ENCODE data around the gene RYR2. TPM values are rescaled to one million over a fixed set of nuclear protein-coding genes. Genes with fewer than 3 reads are reported as not detected.
"Not testable (repeated sequence)": the region's sequence is repeated elsewhere in the genome, so short reads cannot be mapped to it uniquely, and the experiment has no call there.

The RYR2 gene
- total and polyA plus RNA-seq, 2 donors (not counting 1 experiment from before 2014, with no cell fraction given), result not detected

GRCh38 chr1:237270353-237270752 lies 228.4 kb downstream of the RYR2 start:
- no peaks in the 10 kb centered on the region for H3K9me3 ChIP-seq (ENCODE audit: control extremely low read depth in 1 of 3, control insufficient read depth in 2 of 3, insufficient read depth in 1 of 3, low read length in 2 of 3)
- ChIA-PET POLR2A (no interaction called here), CTCF (no interaction called here)
- no peaks in the 10 kb centered on the region for H3K4me1 ChIP-seq (ENCODE audit: control insufficient read depth in 2 of 2, insufficient read depth in 2 of 2, low read length in 2 of 2)
- Mint-ChIP-seq H3K4me1 (no peaks in the 10 kb centered on the region), H3K27me3 (peaks cover 4% of the 10 kb centered on the region), H3K4me3 (no peak overlapping the region), H3K27ac (no peak overlapping the region), H3K9me3 (ENCODE audit: insufficient read depth) (no peaks in the 10 kb centered on the region)
- H3K4me2 ChIP-seq (replicated peaks; ENCODE audit: low read depth, low read length, poor library complexity, severe bottlenecking), result no peak overlapping the region
- no peak for DNase-seq
- no peaks in the 10 kb centered on the region for H3K79me2 ChIP-seq (ENCODE audit: control insufficient read depth, insufficient read depth, low read length)
- H3K36me3 ChIP-seq (replicated peaks in 1 of 2; ENCODE audit: control extremely low read depth in 1 of 2, control insufficient read depth in 1 of 2, extremely low read depth in 1 of 2, insufficient read depth in 2 of 2, low read length in 1 of 2), result no peaks in the 10 kb centered on the region
- no peak for TF ChIP-seq CTCF (IDR thresholded peaks at IDR 0.05)
- TF ChIP-seq EZH2 (IDR thresholded peaks at IDR 0.05; ENCODE audit: borderline replicate concordance, insufficient read depth, low read depth, low read length, poor library complexity, severe bottlenecking), result no peak
- ATAC-seq (ENCODE audit: low read depth), result no peak
- H3K9ac ChIP-seq (ENCODE audit: low read length), result no peak overlapping the region
- WGBS (ENCODE audit: insufficient coverage), result no CpG with 5 or more reads among the region's 3 CpGs
- no peak overlapping the region for H3K4me3 ChIP-seq (ENCODE audit: control extremely low read depth in 1 of 5, extremely low read depth in 1 of 5, insufficient read depth in 1 of 5, low read depth in 2 of 5, low read length in 4 of 5)
- intact Hi-C loops (cut with micrococcal nuclease), result no loop called here
- H3K27ac ChIP-seq (ENCODE audit: low read length in 2 of 2), result no peak overlapping the region
- no peaks in the 10 kb centered on the region for H3K27me3 ChIP-seq (replicated peaks in 1 of 4; ENCODE audit: control extremely low read depth in 1 of 4, control insufficient read depth in 3 of 4, insufficient read depth in 4 of 4, low read length in 3 of 4)
- H2AFZ ChIP-seq (ENCODE audit: insufficient read depth, low read depth, low read length, poor library complexity, severe bottlenecking), result no peak overlapping the region
- no peaks in the 10 kb centered on the region for H4K20me1 ChIP-seq (ENCODE audit: control insufficient read depth, insufficient read depth, low read length, poor library complexity, severe bottlenecking)

DNA sequence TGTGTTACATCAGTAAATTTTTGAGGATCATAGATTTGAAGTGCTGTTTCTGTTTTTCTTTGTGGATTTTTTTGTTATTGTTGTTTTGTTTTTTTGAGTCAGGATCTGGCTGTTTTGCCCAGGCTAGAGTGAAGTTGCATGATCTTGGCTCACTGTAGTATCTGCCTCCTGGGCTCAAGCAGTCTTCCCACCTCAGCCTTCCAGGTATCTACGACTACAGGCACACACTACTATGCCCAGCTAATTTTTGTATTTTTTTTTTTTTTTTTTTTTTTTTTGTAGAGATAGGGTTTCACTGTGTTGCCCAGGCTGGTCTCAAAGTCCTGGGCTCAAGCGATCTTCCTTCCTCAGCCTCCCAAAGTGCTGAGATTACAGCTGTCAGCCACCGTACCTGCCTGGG lies 236.0 kb downstream of the RYR2 start:
- CTCF ChIA-PET; H3K79me2 ChIP-seq (ENCODE audit: control insufficient read depth, insufficient read depth, low read length); H3K27ac ChIP-seq (ENCODE audit: low read length in 2 of 2); H2AFZ ChIP-seq (ENCODE audit: insufficient read depth, low read depth, low read length, poor library complexity, severe bottlenecking); H3K4me1 Mint-ChIP-seq; intact Hi-C loops (cut with micrococcal nuclease); H3K4me2 ChIP-seq (replicated peaks; ENCODE audit: low read depth, low read length, poor library complexity, severe bottlenecking); H3K27ac Mint-ChIP-seq; H3K9ac ChIP-seq (ENCODE audit: low read length); H3K4me3 Mint-ChIP-seq; H3K27me3 ChIP-seq (replicated peaks in 1 of 4; ENCODE audit: control extremely low read depth in 1 of 4, control insufficient read depth in 3 of 4, insufficient read depth in 4 of 4, low read length in 3 of 4); H3K4me1 ChIP-seq (ENCODE audit: control insufficient read depth in 2 of 2, insufficient read depth in 2 of 2, low read length in 2 of 2); H3K9me3 Mint-ChIP-seq (ENCODE audit: insufficient read depth); H4K20me1 ChIP-seq (ENCODE audit: control insufficient read depth, insufficient read depth, low read length, poor library complexity, severe bottlenecking); DNase-seq; POLR2A ChIA-PET; H3K36me3 ChIP-seq (replicated peaks in 1 of 2; ENCODE audit: control extremely low read depth in 1 of 2, control insufficient read depth in 1 of 2, extremely low read depth in 1 of 2, insufficient read depth in 2 of 2, low read length in 1 of 2); ATAC-seq (ENCODE audit: low read depth); H3K4me3 ChIP-seq (ENCODE audit: control extremely low read depth in 1 of 5, extremely low read depth in 1 of 5, insufficient read depth in 1 of 5, low read depth in 2 of 5, low read length in 4 of 5); H3K9me3 ChIP-seq (ENCODE audit: control extremely low read depth in 1 of 3, control insufficient read depth in 2 of 3, insufficient read depth in 1 of 3, low read length in 2 of 3); H3K27me3 Mint-ChIP-seq: not testable (repeated sequence)
- WGBS (ENCODE audit: insufficient coverage), result no CpG with 5 or more reads among the region's 3 CpGs
